Adrenal gland (tissue), 5 donors: ENCODE measurements around the gene JOSD2.

Source experiments
- POLR2A ChIP-seq, 2 donors: fragments of 450-650 bp; IDR thresholded peaks; one replicate each; pipeline ENCODE4 v1.6.1; 2017; ENCODE audit warnings: antibody characterized with exemption in 2 of 2, mild to moderate bottlenecking in 2 of 2, moderate library complexity in 1 of 2
- TF ChIP-seq, protein P1 (sequence below), 6 experiments: fragments of 450-650 bp in 4 of 6; fragments of 200-600 bp in 2 of 6; sonication (generic) in 1 of 6; IDR thresholded peaks; 1 replicate in 5 of 6; 2 replicates in 1 of 6; pipeline versions ENCODE4 v1.5.1 to v1.8.0; 2016 to 2021; ENCODE audit warnings: antibody characterized with exemption in 6 of 6, mild to moderate bottlenecking in 2 of 6, moderate library complexity in 1 of 6
- donor health status: DM: no; HTN: no; CAD: no.

DNA sequence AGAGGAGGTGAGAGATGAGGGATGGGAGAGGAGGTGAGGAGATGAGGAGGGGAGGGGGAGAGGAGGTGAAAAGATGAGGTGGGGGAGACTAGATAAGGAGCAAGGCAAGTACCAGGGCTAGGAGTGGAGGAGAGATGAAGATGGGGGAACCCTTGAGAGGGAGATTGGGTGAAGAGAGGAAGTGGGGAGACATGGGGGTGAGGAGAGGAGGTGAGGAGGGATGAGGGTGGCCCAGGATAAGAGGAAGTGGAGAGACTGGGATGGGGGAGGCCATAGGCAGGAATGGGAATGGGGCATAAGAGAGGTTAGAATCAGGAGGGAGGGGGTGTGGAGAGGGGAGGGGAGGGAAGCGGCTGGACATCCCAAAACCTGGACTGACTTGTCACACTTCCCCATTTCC, 51.4 kb downstream of the JOSD2 start:
- no peak for TF ChIP-seq POLR2A (IDR thresholded peaks at IDR 0.05)
- TF ChIP-seq, protein P1, sequence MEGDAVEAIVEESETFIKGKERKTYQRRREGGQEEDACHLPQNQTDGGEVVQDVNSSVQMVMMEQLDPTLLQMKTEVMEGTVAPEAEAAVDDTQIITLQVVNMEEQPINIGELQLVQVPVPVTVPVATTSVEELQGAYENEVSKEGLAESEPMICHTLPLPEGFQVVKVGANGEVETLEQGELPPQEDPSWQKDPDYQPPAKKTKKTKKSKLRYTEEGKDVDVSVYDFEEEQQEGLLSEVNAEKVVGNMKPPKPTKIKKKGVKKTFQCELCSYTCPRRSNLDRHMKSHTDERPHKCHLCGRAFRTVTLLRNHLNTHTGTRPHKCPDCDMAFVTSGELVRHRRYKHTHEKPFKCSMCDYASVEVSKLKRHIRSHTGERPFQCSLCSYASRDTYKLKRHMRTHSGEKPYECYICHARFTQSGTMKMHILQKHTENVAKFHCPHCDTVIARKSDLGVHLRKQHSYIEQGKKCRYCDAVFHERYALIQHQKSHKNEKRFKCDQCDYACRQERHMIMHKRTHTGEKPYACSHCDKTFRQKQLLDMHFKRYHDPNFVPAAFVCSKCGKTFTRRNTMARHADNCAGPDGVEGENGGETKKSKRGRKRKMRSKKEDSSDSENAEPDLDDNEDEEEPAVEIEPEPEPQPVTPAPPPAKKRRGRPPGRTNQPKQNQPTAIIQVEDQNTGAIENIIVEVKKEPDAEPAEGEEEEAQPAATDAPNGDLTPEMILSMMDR (IDR thresholded peaks at IDR 0.05), result no peak
